Measurements from ENCODE around the gene KLRF1.

Gene KLRF1

GRCh38 chr12:9808504-9808903, 18.8 kb upstream of the KLRF1 start:
- in situ Hi-C loops (cut with MboI; ENCODE audit: low sequenced_read_pairs), result no loop called here

GRCh38 chr12:9809338-9809737, 17.9 kb upstream of the KLRF1 start:
- in situ Hi-C loops (cut with MboI; ENCODE audit: low sequenced_read_pairs), result no loop called here

GRCh38 chr12:9809866-9810265, 17.4 kb upstream of the KLRF1 start:
- in situ Hi-C loops (cut with MboI; ENCODE audit: low sequenced_read_pairs), result no loop called here

- in situ Hi-C loops (cut with MboI; ENCODE audit: low sequenced_read_pairs), result no loop called here
Observed at GRCh38 chr12:9810671-9811070, 16.6 kb upstream of the KLRF1 start.

- in situ Hi-C loops (cut with MboI; ENCODE audit: low sequenced_read_pairs), result no loop called here
Observed at GRCh38 chr12:9811621-9812020, 15.7 kb upstream of the KLRF1 start.

GRCh38 chr12:9813821-9814798, 13.2 kb upstream of the KLRF1 start:
- in situ Hi-C loops (cut with MboI; ENCODE audit: low sequenced_read_pairs), result no loop called here

GRCh38 chr12:9820281-9820930, 6.9 kb upstream of the KLRF1 start:
- in situ Hi-C loops (cut with MboI; ENCODE audit: low sequenced_read_pairs), result no loop called here

GRCh38 chr12:9829483-9829882, 2.2 kb downstream of the KLRF1 start:
- in situ Hi-C loops (cut with MboI; ENCODE audit: low sequenced_read_pairs), result no loop called here

GRCh38 chr12:9829982-9830381, 2.7 kb downstream of the KLRF1 start:
- in situ Hi-C loops (cut with MboI; ENCODE audit: low sequenced_read_pairs), result no loop called here

GRCh38 chr12:9831720-9832119, 4.4 kb downstream of the KLRF1 start:
- in situ Hi-C loops (cut with MboI; ENCODE audit: low sequenced_read_pairs), result no loop called here

GRCh38 chr12:9843407-9843806, 16.1 kb downstream of the KLRF1 start:
- in situ Hi-C loops (cut with MboI; ENCODE audit: low sequenced_read_pairs), result no loop called here

GRCh38 chr12:9848899-9849298, 21.6 kb downstream of the KLRF1 start:
- in situ Hi-C loops (cut with MboI; ENCODE audit: low sequenced_read_pairs), result no loop called here

GRCh38 chr12:9851050-9851449, 23.8 kb downstream of the KLRF1 start:
- in situ Hi-C loops (cut with MboI; ENCODE audit: low sequenced_read_pairs), result no loop called here

GRCh38 chr12:9851927-9852326, 24.6 kb downstream of the KLRF1 start:
- in situ Hi-C loops (cut with MboI; ENCODE audit: low sequenced_read_pairs), result no loop called here

GRCh38 chr12:9856151-9856550, 28.9 kb downstream of the KLRF1 start:
- in situ Hi-C loops (cut with MboI; ENCODE audit: low sequenced_read_pairs), result no loop called here

GRCh38 chr12:9856894-9857293, 29.6 kb downstream of the KLRF1 start:
- in situ Hi-C loops (cut with MboI; ENCODE audit: low sequenced_read_pairs), result no loop called here

- in situ Hi-C loops (cut with MboI; ENCODE audit: low sequenced_read_pairs), result no loop called here
Observed at GRCh38 chr12:9858135-9858534, 30.9 kb downstream of the KLRF1 start.

- in situ Hi-C loops (cut with MboI; ENCODE audit: low sequenced_read_pairs), result no loop called here
Observed at GRCh38 chr12:9864913-9865675, 37.8 kb downstream of the KLRF1 start.

- in situ Hi-C loops (cut with MboI; ENCODE audit: low sequenced_read_pairs), result no loop called here
Observed at GRCh38 chr12:9866860-9867269, 39.6 kb downstream of the KLRF1 start.

- in situ Hi-C loops (cut with MboI; ENCODE audit: low sequenced_read_pairs), result no loop called here
Observed at GRCh38 chr12:9867531-9867930, 40.2 kb downstream of the KLRF1 start.

- in situ Hi-C loops (cut with MboI; ENCODE audit: low sequenced_read_pairs), result no loop called here
Observed at GRCh38 chr12:9868311-9868801, 41.1 kb downstream of the KLRF1 start.
